Measurements from ENCODE around the gene CAPN10.
A peak's percentile ranks its signal among the peaks of the same experiment; 100 is the strongest.
"Not testable (repeated sequence)": the region's sequence is repeated elsewhere in the genome, so short reads cannot be mapped to it uniquely, and the experiment has no call there.

The CAPN10 gene, protein sequence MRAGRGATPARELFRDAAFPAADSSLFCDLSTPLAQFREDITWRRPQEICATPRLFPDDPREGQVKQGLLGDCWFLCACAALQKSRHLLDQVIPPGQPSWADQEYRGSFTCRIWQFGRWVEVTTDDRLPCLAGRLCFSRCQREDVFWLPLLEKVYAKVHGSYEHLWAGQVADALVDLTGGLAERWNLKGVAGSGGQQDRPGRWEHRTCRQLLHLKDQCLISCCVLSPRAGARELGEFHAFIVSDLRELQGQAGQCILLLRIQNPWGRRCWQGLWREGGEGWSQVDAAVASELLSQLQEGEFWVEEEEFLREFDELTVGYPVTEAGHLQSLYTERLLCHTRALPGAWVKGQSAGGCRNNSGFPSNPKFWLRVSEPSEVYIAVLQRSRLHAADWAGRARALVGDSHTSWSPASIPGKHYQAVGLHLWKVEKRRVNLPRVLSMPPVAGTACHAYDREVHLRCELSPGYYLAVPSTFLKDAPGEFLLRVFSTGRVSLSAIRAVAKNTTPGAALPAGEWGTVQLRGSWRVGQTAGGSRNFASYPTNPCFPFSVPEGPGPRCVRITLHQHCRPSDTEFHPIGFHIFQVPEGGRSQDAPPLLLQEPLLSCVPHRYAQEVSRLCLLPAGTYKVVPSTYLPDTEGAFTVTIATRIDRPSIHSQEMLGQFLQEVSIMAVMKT

DNA sequence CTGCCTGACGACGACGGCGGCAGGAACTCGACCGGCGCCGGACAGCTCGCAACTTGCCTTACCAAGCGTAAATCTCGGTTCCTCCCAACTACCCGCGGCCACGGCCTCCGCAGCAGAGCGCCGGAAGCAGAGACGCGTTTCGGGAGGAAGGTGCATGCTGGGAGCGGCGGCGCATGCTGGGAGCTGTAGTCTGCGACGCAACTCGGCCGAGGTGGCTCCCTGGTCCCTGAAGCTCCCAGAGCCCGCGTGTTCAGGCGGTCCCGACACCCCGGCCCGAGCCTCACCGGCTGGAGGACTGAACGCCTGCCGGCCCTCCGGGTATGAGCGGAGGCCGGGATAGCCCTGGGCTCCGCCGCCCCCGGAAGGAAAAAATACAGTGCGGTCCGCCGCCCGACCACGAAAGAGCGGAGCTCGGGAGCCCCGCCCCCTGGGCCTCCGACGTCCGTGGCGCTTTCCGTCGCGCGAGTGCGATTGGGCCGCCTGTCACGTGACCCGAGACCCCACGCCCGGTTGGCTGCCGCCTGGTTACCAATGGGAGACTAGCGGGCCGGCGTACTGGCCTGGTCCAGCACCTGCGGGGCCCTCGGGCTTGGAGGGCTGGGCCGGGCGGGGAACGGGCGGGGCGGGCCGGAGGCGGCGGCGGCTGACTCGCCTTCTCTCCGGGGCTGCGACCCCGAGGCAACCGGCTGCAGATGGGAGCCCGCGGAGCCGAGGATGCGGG is at the start of gene CAPN10:
Gene CAPN10, plus strand, starts transcription at position 537 of the 721 bp plus-strand sequence. Its CDS starts 178 bp downstream, at position 715.
- DNase-seq (ENCODE audit: low read depth): peak; percentile 92

- DNase-seq (ENCODE audit: low read depth): no peak
Observed at GRCh38 chr2:240538031-240538780, 48.3 kb upstream of the CAPN10 start.

DNA sequence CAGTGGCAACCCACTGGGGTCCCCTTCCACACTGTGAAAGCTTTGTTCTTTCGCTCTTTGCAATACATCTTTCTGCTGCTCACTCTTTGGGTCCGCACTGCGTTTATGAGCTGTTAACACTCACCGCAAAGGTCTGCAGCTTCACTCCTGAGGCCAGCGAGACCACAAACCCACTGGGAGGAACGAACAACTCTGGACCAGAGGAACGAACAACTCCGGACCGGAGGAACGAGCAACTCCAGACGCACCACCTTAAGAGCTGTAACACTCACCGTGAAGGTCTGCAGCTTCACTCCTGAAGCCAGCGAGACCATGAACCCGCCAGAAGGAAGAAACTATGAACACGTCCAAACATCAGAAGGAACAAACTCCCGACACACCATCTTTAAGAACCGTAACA is 47.4 kb upstream of the CAPN10 start:
- DNase-seq (ENCODE audit: low read depth): not testable (repeated sequence)

- DNase-seq (ENCODE audit: low read depth): no peak
Observed at GRCh38 chr2:240539906-240540305, 46.6 kb upstream of the CAPN10 start.

GRCh38 chr2:240551288-240551687 is 35.2 kb upstream of the CAPN10 start:
- no peak for DNase-seq (ENCODE audit: low read depth)

- no peak for DNase-seq (ENCODE audit: low read depth)
Observed at GRCh38 chr2:240551811-240552210, 34.7 kb upstream of the CAPN10 start.

GRCh38 chr2:240553956-240554480 is 32.5 kb upstream of the CAPN10 start:
- DNase-seq (ENCODE audit: low read depth): no peak

DNA sequence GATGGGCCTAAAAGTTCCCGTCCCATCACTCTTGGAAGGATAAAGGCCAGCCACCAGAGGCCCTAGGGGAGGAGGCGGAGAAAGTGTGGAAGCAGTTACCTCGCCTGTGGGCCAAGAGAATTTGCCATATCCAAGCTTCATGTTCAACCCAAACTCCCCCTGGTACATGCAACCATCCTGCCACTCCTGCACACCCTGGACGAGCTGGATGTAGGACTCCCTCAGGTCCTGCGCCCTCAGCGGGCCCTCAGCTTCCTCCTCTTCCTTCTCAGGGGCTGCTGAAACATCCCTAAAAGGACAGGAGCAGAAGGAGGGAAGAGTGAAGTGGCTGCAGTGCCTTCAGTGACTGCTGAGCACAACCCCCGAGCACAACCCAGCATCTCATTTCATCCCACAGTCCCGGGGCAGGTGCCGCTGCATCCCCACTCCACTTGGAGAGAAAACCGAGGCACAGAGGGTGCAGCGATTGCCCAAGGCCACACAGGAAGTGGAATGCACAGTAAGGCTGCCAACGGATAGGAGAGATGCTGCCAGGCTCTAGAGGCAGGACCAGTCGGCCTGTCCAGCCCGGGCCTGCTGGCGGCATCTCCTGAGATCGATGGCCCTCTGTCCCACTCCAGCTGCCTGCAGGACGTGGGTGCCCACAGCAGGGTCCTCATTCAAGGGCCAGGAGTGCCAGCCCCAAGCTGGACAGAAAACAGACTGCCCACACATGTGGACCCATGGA is 31.6 kb upstream of the CAPN10 start:
- DNase-seq (ENCODE audit: low read depth): no peak

DNA sequence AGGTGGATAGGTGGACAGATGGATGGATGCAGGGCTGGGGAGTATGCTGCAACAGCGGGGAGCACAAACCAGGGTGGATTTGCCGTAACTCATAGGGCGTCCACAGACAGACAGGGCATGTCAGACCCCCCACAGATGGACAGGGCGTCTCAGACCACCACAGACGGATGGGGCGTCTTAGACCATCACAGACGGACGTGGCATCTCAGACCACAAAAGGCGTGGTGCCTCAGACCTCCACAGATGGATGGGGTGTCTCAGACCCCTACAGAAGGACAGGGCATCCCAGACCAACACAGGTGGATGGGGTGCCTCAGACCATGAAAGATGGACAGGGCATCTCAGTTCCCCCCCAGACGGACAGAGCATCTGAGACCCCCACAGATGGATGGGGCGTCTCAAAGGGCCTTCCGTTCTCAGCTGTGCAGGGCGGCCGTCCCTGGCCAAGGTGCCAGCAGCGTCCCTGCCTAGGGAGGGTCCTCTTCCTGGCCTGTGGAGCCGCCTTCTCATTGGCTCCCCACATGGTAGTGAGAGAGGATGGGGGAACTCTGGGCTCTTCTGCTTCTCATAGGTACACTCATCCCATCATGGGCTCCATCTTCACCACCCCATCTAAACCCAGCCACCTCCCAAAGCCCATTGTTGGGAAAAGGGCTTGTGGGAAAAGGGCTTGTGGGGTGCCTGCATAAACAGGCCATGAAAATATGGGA is 30.8 kb upstream of the CAPN10 start:
- no peak for DNase-seq (ENCODE audit: low read depth)

DNA sequence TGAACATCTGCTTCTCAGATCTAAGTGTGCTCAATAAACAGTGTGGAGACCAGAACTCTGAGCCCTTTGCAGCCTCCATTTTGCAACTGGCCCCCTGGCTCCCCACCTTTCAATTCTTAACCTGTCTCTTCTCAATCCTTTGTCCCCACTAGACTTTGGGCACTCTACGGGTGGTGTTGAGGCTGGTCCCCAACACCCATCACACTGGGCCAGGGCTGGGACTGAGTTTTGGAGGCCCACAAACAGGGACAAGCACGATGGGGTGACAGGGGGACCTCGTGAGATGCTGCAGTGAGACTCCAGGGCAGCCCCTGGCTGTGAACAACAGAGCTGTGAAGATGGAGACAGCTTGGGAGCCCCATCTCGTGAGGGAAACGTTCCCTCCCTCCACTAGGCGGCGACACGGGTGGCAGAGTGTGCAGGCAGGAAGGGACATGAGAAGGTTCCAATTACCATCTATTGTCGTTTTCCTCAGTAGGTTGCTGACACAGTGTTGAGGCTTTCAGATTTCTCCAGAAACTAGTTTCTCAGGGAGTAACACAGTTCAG is 29.9 kb upstream of the CAPN10 start:
- DNase-seq (ENCODE audit: low read depth): no peak

DNA sequence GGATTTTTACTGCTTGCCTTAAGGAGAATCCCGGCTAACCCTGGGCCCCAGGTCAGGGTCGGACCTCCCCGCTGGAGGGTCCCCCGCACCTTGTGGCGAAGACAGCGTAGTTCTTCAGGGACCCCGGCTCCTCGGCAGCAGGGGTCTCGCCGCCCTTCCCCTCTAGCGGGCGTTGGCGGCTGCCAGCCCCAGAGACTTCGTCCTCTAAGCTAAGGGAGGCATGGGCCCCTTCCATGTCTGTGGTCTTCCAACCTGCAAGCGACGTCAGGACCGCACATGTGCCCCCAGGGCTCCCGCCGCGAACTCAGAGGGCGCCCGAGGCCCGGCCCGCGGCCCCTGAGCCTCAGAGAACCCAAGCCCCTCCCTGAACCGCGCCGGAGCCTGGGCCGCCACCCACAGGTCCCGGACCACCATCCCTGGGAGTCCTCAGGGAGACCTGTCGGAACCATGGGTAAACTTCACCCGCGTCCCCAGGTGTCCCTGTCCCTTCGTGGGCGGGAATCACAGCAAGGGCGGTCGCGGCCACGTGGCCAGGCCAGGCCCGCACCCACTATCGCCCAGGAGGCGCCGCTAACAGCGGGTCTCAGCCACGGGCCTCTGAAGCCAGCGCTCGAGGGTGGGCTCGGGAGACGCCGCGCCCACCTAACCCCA is 29.3 kb upstream of the CAPN10 start:
- no peak for DNase-seq (ENCODE audit: low read depth)

GRCh38 chr2:240557808-240558207 is 28.7 kb upstream of the CAPN10 start, which contains the start of gene ANKMY1:
Gene ANKMY1, minus strand, starts transcription at chr2:240557988. Its CDS starts 653 bp downstream, at chr2:240557335.
- no peak for DNase-seq (ENCODE audit: low read depth)

- DNase-seq (ENCODE audit: low read depth): no peak
Observed at GRCh38 chr2:240558236-240558761, 28.2 kb upstream of the CAPN10 start.

- no peak for DNase-seq (ENCODE audit: low read depth)
Observed at GRCh38 chr2:240559286-240559685, 27.2 kb upstream of the CAPN10 start.

DNA sequence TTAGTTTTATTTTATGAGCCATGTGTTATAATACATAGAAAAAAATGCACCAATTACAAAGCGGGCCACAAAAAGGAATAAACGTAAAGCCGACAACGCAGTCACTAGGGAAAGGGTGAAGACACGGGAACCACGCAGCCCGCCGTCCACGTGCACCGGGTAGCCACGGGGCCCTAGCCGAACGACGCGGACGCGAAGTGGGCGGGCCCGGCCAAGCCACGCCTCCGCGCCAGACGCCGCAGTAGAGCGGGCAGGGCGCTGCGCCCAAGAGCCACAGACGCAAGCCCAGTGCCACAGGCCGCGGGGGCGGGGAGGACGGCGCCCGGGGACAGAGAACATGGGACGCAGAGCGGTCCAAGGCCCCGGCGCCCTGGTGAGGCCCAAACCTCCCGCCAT is 26.5 kb upstream of the CAPN10 start, which contains the start of gene DUSP28:
Gene DUSP28, plus strand, starts transcription at position 274 of the 396 bp plus-strand sequence. CDS start 328 bp downstream, outside the sequence.
- peak; percentile 73 for DNase-seq (ENCODE audit: low read depth)

DNA sequence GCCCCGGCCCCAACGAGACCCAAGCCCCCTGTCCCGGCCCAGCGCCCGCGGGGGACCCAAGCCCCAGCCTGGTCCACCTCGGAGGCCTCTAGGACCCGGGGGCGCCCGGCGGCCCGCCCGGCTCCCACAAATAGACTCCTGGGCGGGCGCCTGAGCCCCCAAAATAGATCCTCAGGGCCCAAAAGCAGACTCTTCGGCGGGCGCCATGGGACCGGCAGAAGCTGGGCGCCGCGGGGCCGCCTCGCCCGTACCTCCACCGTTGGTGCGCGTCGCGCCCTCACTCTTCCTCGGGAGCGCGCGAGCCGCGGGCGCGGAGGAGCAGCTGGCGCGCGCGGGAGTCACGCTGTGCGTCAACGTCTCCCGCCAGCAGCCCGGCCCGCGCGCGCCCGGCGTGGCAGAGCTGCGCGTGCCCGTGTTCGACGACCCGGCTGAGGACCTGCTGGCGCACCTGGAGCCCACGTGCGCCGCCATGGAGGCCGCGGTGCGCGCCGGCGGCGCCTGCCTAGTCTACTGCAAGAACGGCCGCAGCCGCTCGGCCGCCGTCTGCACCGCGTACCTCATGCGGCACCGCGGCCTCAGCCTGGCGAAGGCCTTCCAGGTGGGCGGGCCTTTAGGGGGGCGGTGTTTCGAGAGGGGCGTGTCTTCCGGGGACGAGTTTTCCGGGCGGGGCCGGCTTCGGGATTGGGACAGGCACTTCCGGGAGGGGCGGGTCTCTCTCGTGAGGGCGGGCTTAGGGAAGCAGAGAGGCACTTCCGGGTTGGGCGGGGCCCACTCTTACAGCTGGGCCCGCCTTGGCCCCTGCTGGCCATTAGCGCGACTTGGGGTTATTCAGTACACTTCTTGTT is 25.8 kb upstream of the CAPN10 start:
- peak; percentile 96 for DNase-seq (ENCODE audit: low read depth)

DNA sequence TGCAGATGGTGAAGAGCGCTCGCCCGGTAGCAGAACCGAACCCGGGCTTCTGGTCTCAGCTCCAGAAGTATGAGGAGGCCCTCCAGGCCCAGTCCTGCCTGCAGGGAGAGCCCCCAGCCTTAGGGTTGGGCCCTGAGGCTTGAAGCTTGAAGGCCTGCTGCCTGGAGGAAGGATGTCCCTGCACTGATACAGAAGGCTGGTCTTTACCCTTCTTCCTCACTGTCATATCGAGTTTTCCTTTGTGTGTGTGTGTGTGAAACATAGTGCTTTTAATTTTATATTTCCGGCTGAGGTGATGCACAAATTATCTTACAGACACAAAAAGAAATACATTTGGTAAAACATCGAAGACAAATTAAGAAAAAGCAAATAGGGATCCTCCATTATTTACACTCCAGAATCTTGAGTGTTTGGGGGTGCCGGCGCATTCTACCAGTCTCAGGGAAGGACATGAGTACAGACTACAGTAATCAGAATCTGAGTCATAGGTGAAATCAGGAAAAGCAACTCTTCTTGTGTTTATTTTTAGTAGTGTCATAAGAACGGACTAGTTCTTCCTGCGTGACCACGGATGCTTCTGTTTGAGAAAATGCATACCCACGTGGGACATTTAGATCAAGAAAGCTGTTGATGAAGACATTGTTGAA is 25.1 kb upstream of the CAPN10 start:
- DNase-seq (ENCODE audit: low read depth): peak; percentile 43

DNA sequence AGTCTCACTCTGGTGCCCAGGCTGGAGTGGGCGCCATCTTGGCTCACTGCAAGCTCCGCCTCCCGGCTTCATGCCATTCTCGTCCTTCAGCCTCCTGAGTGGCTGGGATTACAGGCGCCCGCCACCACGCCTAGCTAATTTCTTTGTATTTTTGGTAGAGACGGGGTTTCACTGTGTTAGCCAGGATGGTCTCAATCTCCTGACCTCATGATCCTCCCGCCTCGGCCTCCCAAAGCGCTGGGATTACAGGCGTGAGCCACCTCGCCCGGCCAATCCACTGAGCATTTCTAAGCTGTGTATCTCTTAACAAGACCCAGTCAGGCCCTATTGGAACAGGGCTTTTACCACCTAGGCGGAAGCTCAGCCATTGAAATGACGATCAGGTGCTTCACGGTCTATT is 23.3 kb upstream of the CAPN10 start:
- DNase-seq (ENCODE audit: low read depth): not testable (repeated sequence)
